Prostate gland (tissue), 2 donors: ENCODE measurements around the gene NYAP2.

Source experiments
- CTCF ChIP-seq, 4 experiments: fragments of 200-600 bp in 2 of 4; fragments of 450-650 bp in 2 of 4; sonication (generic) in 2 of 4; IDR thresholded peaks; 1 replicate in 3 of 4; 2 replicates in 1 of 4; pipeline ENCODE4 v1.5.1; 2016 to 2019; ENCODE audit warnings: antibody characterized with exemption in 4 of 4, mild to moderate bottlenecking in 2 of 4, moderate library complexity in 2 of 4
- POLR2A ChIP-seq: fragments of 450-650 bp; IDR thresholded peaks from one replicate; pipeline ENCODE4 v1.6.1; 2016; ENCODE audit warnings: antibody characterized with exemption, mild to moderate bottlenecking
- POLR2AphosphoS5 ChIP-seq: sonication (generic); formaldehyde crosslinking; IDR thresholded peaks from one replicate; pipeline ENCODE4 v1.6.1; 2017; ENCODE audit warnings: antibody characterized with exemption

DNA sequence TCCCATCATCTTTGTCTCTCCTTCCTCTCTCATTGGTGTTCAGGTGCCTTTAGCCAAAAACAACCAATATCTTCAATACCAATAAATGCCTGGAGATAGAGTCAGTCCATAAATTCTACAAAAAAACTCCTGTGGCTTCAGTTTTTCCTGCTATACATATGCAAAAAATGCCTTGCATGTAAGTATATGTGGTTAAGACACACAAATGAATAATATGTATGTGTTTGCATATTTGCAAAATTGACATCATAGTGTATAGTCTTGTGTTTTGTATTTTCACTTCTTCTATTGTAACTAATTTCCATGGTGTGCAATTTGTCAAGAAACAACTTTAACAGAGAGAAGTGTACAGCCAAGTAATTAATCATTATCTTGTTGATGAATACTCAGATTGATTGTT lies 115.5 kb downstream of the NYAP2 start:
- TF ChIP-seq POLR2A (no peak), CTCF (IDR thresholded peaks at IDR 0.05) (no peak), POLR2AphosphoS5 (no peak)
